Stimulated activated CD4-positive, alpha-beta T cell treated with anti-CD3 and anti-CD28 coated beads, Interleukin-1b, Interleukin-23, amount 100 ng/mL, for 48 hours (primary cell): ENCODE data around the gene WNT3.
"Not testable (repeated sequence)": the region's sequence is repeated elsewhere in the genome, so short reads cannot be mapped to it uniquely, and the experiment has no call there.

Experiments used
- DNase-seq: peaks from one replicate; pipeline ENCODE4 v3.0.0-alpha.2; 2020

Gene WNT3

GRCh38 chr17:46782250-46782953 is 36.1 kb downstream of the WNT3 start:
- DNase-seq: peak; percentile 21

GRCh38 chr17:46780003-46780373 is 38.5 kb downstream of the WNT3 start:
- no peak for DNase-seq

- DNase-seq: no peak
Measured at GRCh38 chr17:46777943-46778915, 40.3 kb downstream of the WNT3 start.

- DNase-seq: no peak
Measured at GRCh38 chr17:46776298-46777005, 42.0 kb downstream of the WNT3 start.

GRCh38 chr17:46774108-46774737 is 44.3 kb downstream of the WNT3 start:
- DNase-seq: no peak

GRCh38 chr17:46773676-46774075 is 44.8 kb downstream of the WNT3 start:
- DNase-seq: no peak

GRCh38 chr17:46773221-46773605 is 45.3 kb downstream of the WNT3 start:
- no peak for DNase-seq

GRCh38 chr17:46772475-46773220 is 45.8 kb downstream of the WNT3 start:
- no peak for DNase-seq

- DNase-seq: no peak
Measured at GRCh38 chr17:46771561-46772474, 46.7 kb downstream of the WNT3 start.

- DNase-seq: peak; percentile 27
Measured at GRCh38 chr17:46770818-46771560, 47.5 kb downstream of the WNT3 start.

- DNase-seq: no peak
Measured at GRCh38 chr17:46770439-46770817, 48.1 kb downstream of the WNT3 start.

- no peak for DNase-seq
Measured at GRCh38 chr17:46769531-46770438, 48.7 kb downstream of the WNT3 start.

- not testable (repeated sequence) for DNase-seq
Measured at GRCh38 chr17:46768896-46769295, 49.6 kb downstream of the WNT3 start.

- no peak for DNase-seq
Measured at GRCh38 chr17:46768540-46768870, 50.0 kb downstream of the WNT3 start.

- no peak for DNase-seq
Measured at GRCh38 chr17:46766493-46767491, 51.7 kb downstream of the WNT3 start.

GRCh38 chr17:46765453-46765852 is 53.0 kb downstream of the WNT3 start:
- no peak for DNase-seq

- no peak for DNase-seq
Measured at GRCh38 chr17:46764709-46765401, 53.6 kb downstream of the WNT3 start.
